ENCODE results near the gene ALMS1. TPM values are rescaled to one million over a fixed set of nuclear protein-coding genes. Genes with fewer than 3 reads are reported as not detected.
"Not testable (repeated sequence)": the region's sequence is repeated elsewhere in the genome, so short reads cannot be mapped to it uniquely, and the experiment has no call there.

Gene ALMS1
- total RNA-seq, 1 experiment from 2014 or later: 19.5 TPM

GRCh38 chr2:73532381-73532780 lies 146.7 kb downstream of the ALMS1 start:
- H3K9me3 ChIP-seq (ENCODE audit: control insufficient read depth, insufficient read depth, low read depth, low read length): peaks cover 8% of the 10 kb centered on the region; the same call in 1 of the 2 replicates
- DNase-seq (ENCODE audit: low read depth, low spot score) (no peak), ATAC-seq (no peak)
- no TSS peak for BruUV-seq (replicated peaks)
- no peak for TF ChIP-seq POLR2AphosphoS5 (IDR thresholded peaks at IDR 0.05; ENCODE audit: low read depth, low read length)
- ChIA-PET POLR2A (no interaction called here), CTCF (no interaction called here)
- H3K4me1 ChIP-seq (ENCODE audit: control insufficient read depth, insufficient read depth, low read length): no peaks in the 10 kb centered on the region
- no peaks in the 10 kb centered on the region for H3K36me3 ChIP-seq (ENCODE audit: control insufficient read depth, insufficient read depth, low read length)
- intact Hi-C loops (cut with micrococcal nuclease; ENCODE audit: unreplicated experiment): no loop called here
- no peak overlapping the region for H3K4me3 ChIP-seq (ENCODE audit: low read depth in 2 of 2, low read length in 2 of 2)
- in situ Hi-C loops (cut with HindIII; ENCODE audit: low pct_unique_long_range_greater_than_20kb, low sequenced_read_pairs): no loop called here
- H3K27ac ChIP-seq (ENCODE audit: low read length): no peak overlapping the region
- no peaks in the 10 kb centered on the region for H3K27me3 ChIP-seq (ENCODE audit: control insufficient read depth, insufficient read depth, low read length)

- intact Hi-C loops (cut with micrococcal nuclease; ENCODE audit: unreplicated experiment) (no loop called here), in situ Hi-C loops (cut with HindIII; ENCODE audit: low pct_unique_long_range_greater_than_20kb, low sequenced_read_pairs) (no loop called here)
- BruUV-seq (replicated peaks): no TSS peak
- H3K27ac ChIP-seq (ENCODE audit: low read length): no peak overlapping the region
- TF ChIP-seq REST (IDR thresholded peaks at IDR 0.05; ENCODE audit: insufficient read depth in 1 of 2, low read depth in 2 of 2, low read length in 1 of 2) (no peak), POLR2AphosphoS5 (IDR thresholded peaks at IDR 0.05; ENCODE audit: low read depth, low read length) (no peak), SIN3A (IDR thresholded peaks at IDR 0.05; ENCODE audit: borderline replicate concordance, insufficient read depth, low read depth, low read length) (no peak)
- no peaks in the 10 kb centered on the region for H3K27me3 ChIP-seq (ENCODE audit: control insufficient read depth, insufficient read depth, low read length)
- H3K4me3 ChIP-seq (ENCODE audit: low read depth in 2 of 2, low read length in 2 of 2): no peak overlapping the region
- ATAC-seq (no peak), DNase-seq (ENCODE audit: low read depth, low spot score) (no peak)
- CTCF ChIA-PET: no interaction called here
- no peaks in the 10 kb centered on the region for H3K36me3 ChIP-seq (ENCODE audit: control insufficient read depth, insufficient read depth, low read length)
- no peaks in the 10 kb centered on the region for H3K9me3 ChIP-seq (ENCODE audit: control insufficient read depth, insufficient read depth, low read depth, low read length)
- POLR2A ChIA-PET: no interaction called here
- no peaks in the 10 kb centered on the region for H3K4me1 ChIP-seq (ENCODE audit: control insufficient read depth, insufficient read depth, low read length)
These were observed 150.7 kb downstream of the ALMS1 start for GRCh38 chr2:73536133-73536840.

DNA sequence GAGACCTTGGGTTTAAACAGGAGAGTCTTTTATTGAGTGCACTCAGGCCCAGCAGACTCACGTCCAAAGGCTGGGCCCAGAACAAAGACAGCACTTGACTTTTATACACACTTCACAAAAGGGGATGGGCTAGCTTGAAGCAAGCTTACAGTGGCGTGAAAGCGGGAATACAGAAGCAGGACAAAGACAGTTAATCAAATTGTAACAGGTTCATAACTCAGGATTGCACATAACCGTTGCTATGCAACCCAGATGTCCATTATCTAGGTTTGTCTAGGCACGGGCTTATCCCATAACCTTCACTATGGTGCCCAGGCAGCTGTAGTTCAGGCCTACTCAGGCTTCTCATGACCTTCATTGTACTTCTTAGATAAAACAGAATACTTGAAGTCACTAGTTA lies 175.2 kb downstream of the ALMS1 start:
- in situ Hi-C loops (cut with HindIII; ENCODE audit: low pct_unique_long_range_greater_than_20kb, low sequenced_read_pairs); CTCF ChIA-PET; H3K9me3 ChIP-seq (ENCODE audit: control insufficient read depth, insufficient read depth, low read depth, low read length); ATAC-seq; H3K27me3 ChIP-seq (ENCODE audit: control insufficient read depth, insufficient read depth, low read length); H3K36me3 ChIP-seq (ENCODE audit: control insufficient read depth, insufficient read depth, low read length); H3K27ac ChIP-seq (ENCODE audit: low read length); H3K4me1 ChIP-seq (ENCODE audit: control insufficient read depth, insufficient read depth, low read length); H3K4me3 ChIP-seq (ENCODE audit: low read depth in 2 of 2, low read length in 2 of 2); intact Hi-C loops (cut with micrococcal nuclease; ENCODE audit: unreplicated experiment); POLR2A ChIA-PET; BruUV-seq (replicated peaks); DNase-seq (ENCODE audit: low read depth, low spot score): not testable (repeated sequence)

DNA sequence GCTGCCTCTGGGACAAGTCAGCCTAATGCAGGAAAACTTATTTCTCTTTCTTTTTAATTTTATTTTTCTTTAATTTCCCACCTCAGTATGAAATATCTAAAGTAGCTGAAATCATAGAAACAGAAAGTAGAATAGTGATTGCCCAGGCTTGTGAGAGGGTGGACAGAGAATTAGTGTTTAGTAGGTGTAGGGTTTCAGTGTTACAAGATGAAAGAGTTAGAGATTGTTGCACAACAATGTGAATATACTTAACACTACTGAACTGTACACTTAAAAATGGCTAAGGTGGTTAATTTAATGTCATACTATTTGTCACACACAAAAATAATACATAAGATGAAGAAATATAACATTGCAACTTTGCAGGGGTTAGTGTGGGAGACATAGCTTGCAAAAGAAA lies 175.8 kb downstream of the ALMS1 start:
- BruUV-seq (replicated peaks): no TSS peak
- CTCF ChIA-PET: no interaction called here
- ATAC-seq (no peak), DNase-seq (ENCODE audit: low read depth, low spot score) (no peak)
- Histone ChIP-seq H3K4me1 (ENCODE audit: control insufficient read depth, insufficient read depth, low read length) (no peaks in the 10 kb centered on the region), H3K4me3 (ENCODE audit: low read depth in 2 of 2, low read length in 2 of 2) (no peak overlapping the region), H3K27ac (ENCODE audit: low read length) (no peak overlapping the region), H3K36me3 (ENCODE audit: control insufficient read depth, insufficient read depth, low read length) (no peaks in the 10 kb centered on the region), H3K27me3 (ENCODE audit: control insufficient read depth, insufficient read depth, low read length) (no peaks in the 10 kb centered on the region), H3K9me3 (ENCODE audit: control insufficient read depth, insufficient read depth, low read depth, low read length) (no peaks in the 10 kb centered on the region)
- in situ Hi-C loops (cut with HindIII; ENCODE audit: low pct_unique_long_range_greater_than_20kb, low sequenced_read_pairs) (no loop called here), intact Hi-C loops (cut with micrococcal nuclease; ENCODE audit: unreplicated experiment) (no loop called here)
- no peak for TF ChIP-seq REST (IDR thresholded peaks at IDR 0.05; ENCODE audit: insufficient read depth in 1 of 2, low read depth in 2 of 2, low read length in 1 of 2)
- POLR2A ChIA-PET: no interaction called here

All from Panc1 (cell line).